MM.1S (cell line): ENCODE measurements around the gene L3HYPDH.

Experiments used
- EZH2phosphoT487 ChIP-seq: fragments of 300-600 bp; sonication (generic); IDR thresholded peaks from 2 replicates; pipeline ENCODE4 v1.6.1; 2018; ENCODE audit warnings: antibody characterized with exemption, low read length
- TF ChIP-seq, protein P1 (sequence below): fragments of 300-600 bp; sonication (generic); IDR thresholded peaks from 2 replicates; pipeline ENCODE4 v1.5.1; 2016; ENCODE audit warnings: antibody characterized with exemption, low read length, mixed read lengths

DNA sequence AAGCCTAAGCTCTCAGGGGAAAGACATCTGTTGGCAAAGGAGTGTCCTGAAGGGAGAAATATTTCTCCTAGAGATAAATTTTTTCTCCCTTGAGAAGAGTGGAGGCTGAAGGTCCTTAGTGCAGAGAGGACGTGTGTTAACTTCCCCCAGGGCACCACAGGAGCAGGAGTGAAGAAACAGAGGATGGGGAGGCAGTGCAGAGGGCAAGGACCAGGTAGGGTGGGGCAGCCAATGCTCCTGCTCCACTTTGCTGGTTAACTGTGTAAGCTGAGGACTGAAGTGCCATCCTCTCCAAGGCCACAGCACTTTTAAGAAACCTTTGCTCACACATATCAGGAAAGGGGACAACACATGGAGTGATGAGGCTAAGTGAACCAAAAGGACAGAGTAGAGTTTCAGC lies 4.0 kb downstream of the L3HYPDH start:
- no peak for TF ChIP-seq EZH2phosphoT487
- TF ChIP-seq, protein P1, sequence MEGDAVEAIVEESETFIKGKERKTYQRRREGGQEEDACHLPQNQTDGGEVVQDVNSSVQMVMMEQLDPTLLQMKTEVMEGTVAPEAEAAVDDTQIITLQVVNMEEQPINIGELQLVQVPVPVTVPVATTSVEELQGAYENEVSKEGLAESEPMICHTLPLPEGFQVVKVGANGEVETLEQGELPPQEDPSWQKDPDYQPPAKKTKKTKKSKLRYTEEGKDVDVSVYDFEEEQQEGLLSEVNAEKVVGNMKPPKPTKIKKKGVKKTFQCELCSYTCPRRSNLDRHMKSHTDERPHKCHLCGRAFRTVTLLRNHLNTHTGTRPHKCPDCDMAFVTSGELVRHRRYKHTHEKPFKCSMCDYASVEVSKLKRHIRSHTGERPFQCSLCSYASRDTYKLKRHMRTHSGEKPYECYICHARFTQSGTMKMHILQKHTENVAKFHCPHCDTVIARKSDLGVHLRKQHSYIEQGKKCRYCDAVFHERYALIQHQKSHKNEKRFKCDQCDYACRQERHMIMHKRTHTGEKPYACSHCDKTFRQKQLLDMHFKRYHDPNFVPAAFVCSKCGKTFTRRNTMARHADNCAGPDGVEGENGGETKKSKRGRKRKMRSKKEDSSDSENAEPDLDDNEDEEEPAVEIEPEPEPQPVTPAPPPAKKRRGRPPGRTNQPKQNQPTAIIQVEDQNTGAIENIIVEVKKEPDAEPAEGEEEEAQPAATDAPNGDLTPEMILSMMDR: no peak
